Measurements from ENCODE around the gene ERC2. TPM values are rescaled to one million over a fixed set of nuclear protein-coding genes. Genes with fewer than 3 reads are reported as not detected.

The ERC2 gene
- total RNA-seq, 1 donor from 2014 or later, result 0.35 TPM

DNA sequence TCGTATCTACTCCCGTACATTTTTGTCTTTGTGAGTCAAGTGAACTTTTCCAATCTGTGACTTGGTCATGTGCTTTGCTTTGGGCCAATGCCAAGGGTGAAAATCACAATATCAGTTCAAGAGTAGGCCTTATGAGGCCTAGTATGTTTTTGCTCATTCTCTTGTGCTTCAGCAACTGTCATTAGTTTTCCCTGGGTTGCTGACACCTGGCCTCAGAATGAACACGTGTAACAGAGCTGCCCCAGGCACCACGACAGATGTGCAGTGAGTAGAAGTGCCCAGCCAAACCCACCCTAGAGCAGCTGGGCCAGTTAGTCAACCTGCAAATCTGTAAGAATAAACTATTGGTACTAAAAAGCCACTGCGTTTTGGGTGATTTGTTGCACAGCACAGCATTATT is 520.9 kb downstream of the ERC2 start:
- Mint-ChIP-seq H3K27me3 (ENCODE audit: unreplicated experiment) (peaks cover 9% of the 10 kb centered on the region), H3K27ac (ENCODE audit: unreplicated experiment) (no peak overlapping the region), H3K4me1 (ENCODE audit: unreplicated experiment) (no peaks in the 10 kb centered on the region)

GRCh38 chr3:55946574-55947160 is 521.6 kb downstream of the ERC2 start:
- H3K4me1 Mint-ChIP-seq (ENCODE audit: unreplicated experiment), result no peaks in the 10 kb centered on the region
- peaks cover 9% of the 10 kb centered on the region for H3K27me3 Mint-ChIP-seq (ENCODE audit: unreplicated experiment)
- no peaks in the 10 kb centered on the region for H3K9me3 Mint-ChIP-seq (ENCODE audit: unreplicated experiment)
- DNase-seq (ENCODE audit: extremely low spot score, unreplicated experiment), result no peak
- no peak overlapping the region for H3K27ac Mint-ChIP-seq (ENCODE audit: unreplicated experiment)
- H3K36me3 Mint-ChIP-seq (ENCODE audit: unreplicated experiment), result no peaks in the 10 kb centered on the region
- no peak for TF ChIP-seq CTCF (IDR thresholded peaks at IDR 0.05)
- no peak overlapping the region for H3K4me3 Mint-ChIP-seq (ENCODE audit: unreplicated experiment)

More for the DNA sequence above, 520.9 kb downstream of the ERC2 start:
- TF ChIP-seq CTCF (IDR thresholded peaks at IDR 0.05), result no peak
- no peak for DNase-seq (ENCODE audit: extremely low spot score, unreplicated experiment)
- Mint-ChIP-seq H3K4me3 (ENCODE audit: unreplicated experiment) (no peak overlapping the region), H3K9me3 (ENCODE audit: unreplicated experiment) (no peaks in the 10 kb centered on the region), H3K36me3 (ENCODE audit: unreplicated experiment) (no peaks in the 10 kb centered on the region)

DNA sequence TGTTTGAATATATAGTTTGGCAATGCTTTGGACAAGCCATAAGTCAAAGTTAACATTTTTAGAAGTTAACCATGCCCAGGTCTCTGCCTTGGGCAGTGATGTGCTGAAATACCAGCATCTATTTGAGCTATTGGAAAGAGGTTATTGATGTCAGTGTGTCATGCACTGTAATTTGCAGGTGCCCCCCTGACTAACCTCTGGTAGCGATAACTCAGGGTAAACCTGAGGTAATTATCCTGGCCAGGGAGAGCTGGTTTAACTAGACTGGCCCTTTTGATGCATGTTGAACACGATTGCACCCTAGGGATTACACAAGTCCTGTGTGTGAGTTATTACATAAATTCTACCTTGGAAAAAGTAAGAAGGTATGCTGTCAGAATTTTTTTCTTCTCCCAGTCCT is 525.4 kb downstream of the ERC2 start:
- Mint-ChIP-seq H3K9me3 (ENCODE audit: unreplicated experiment) (no peaks in the 10 kb centered on the region), H3K36me3 (ENCODE audit: unreplicated experiment) (no peaks in the 10 kb centered on the region), H3K4me3 (ENCODE audit: unreplicated experiment) (no peak overlapping the region), H3K27ac (ENCODE audit: unreplicated experiment) (no peak overlapping the region), H3K4me1 (ENCODE audit: unreplicated experiment) (no peaks in the 10 kb centered on the region), H3K27me3 (ENCODE audit: unreplicated experiment) (peaks cover 3% of the 10 kb centered on the region)
- DNase-seq (ENCODE audit: extremely low spot score, unreplicated experiment), result no peak
- TF ChIP-seq CTCF (IDR thresholded peaks at IDR 0.05), result no peak

DNA sequence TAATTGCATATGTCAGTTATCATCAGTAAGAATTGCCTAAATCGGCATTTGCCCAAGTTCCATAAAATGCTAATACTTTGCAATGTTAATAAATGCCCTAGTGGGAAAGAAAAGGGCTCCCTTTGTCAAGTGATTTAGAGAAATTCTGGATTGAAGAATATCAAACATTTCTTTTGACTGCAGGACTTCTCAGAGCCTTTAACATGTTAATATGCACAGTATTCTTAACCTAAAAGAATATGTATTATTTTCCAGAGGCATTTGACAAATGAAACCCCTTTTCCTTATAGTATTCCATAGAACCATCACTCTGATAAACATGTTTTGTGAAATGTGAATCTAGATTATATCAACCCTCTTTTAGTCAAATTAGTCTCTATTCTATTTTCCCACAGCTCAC is 529.0 kb downstream of the ERC2 start:
- H3K9me3 Mint-ChIP-seq (ENCODE audit: unreplicated experiment), result no peaks in the 10 kb centered on the region
- H3K27me3 Mint-ChIP-seq (ENCODE audit: unreplicated experiment), result peaks cover 4% of the 10 kb centered on the region
- H3K36me3 Mint-ChIP-seq (ENCODE audit: unreplicated experiment), result no peaks in the 10 kb centered on the region

GRCh38 chr3:55937301-55937700 is 531.0 kb downstream of the ERC2 start:
- DNase-seq (ENCODE audit: extremely low spot score, unreplicated experiment), result no peak
- no peak for TF ChIP-seq CTCF (IDR thresholded peaks at IDR 0.05)
- Mint-ChIP-seq H3K27ac (ENCODE audit: unreplicated experiment) (no peak overlapping the region), H3K9me3 (ENCODE audit: unreplicated experiment) (no peaks in the 10 kb centered on the region), H3K4me1 (ENCODE audit: unreplicated experiment) (no peaks in the 10 kb centered on the region), H3K36me3 (ENCODE audit: unreplicated experiment) (no peaks in the 10 kb centered on the region), H3K27me3 (ENCODE audit: unreplicated experiment) (peaks cover 8% of the 10 kb centered on the region), H3K4me3 (ENCODE audit: unreplicated experiment) (no peak overlapping the region)

More for the DNA sequence above, 529.0 kb downstream of the ERC2 start:
- Mint-ChIP-seq H3K27ac (ENCODE audit: unreplicated experiment) (no peak overlapping the region), H3K4me1 (ENCODE audit: unreplicated experiment) (no peaks in the 10 kb centered on the region), H3K4me3 (ENCODE audit: unreplicated experiment) (no peak overlapping the region)
- no peak for DNase-seq (ENCODE audit: extremely low spot score, unreplicated experiment)
- no peak for TF ChIP-seq CTCF (IDR thresholded peaks at IDR 0.05)
